IgD-negative memory B cell (primary cell): Measurements from ENCODE around the gene ZNF839. TPM values are rescaled to one million over a fixed set of nuclear protein-coding genes. Genes with fewer than 3 reads are reported as not detected.
"Not testable (repeated sequence)": the region's sequence is repeated elsewhere in the genome, so short reads cannot be mapped to it uniquely, and the experiment has no call there.

Experiments used
- H3K27ac Mint-ChIP-seq, 3 donors: one replicate each; pipeline ENCODE4 v1.8.0; 2020 to 2022; ENCODE audit warnings: mild to moderate bottlenecking in 3 of 3, mixed read lengths in 3 of 3, moderate library complexity in 1 of 3
- H3K27me3 Mint-ChIP-seq: one replicate; pipeline ENCODE4 v1.8.0; 2021; ENCODE audit warnings: mixed read lengths
- H3K36me3 Mint-ChIP-seq: one replicate; pipeline ENCODE4 v1.8.0; 2020; ENCODE audit warnings: mild to moderate bottlenecking, mixed read lengths
- H3K4me1 Mint-ChIP-seq, 3 donors: one replicate each; pipeline ENCODE4 v1.8.0; 2020 to 2022; ENCODE audit warnings: mixed read lengths in 3 of 3, mild to moderate bottlenecking in 1 of 3
- H3K4me3 Mint-ChIP-seq, 4 donors: one replicate each; pipeline ENCODE4 v1.8.0; 2020 to 2022; ENCODE audit warnings: mild to moderate bottlenecking in 4 of 4, mixed read lengths in 4 of 4, moderate library complexity in 3 of 4
- H3K9me3 Mint-ChIP-seq, 3 donors: one replicate each; pipeline ENCODE4 v1.8.0; 2020 to 2021; ENCODE audit warnings: mixed read lengths in 3 of 3, mild to moderate bottlenecking in 1 of 3
- polyA plus RNA-seq: library from polyadenylated mRNA; unstranded; fragments of 300-500 nt; fragmentation: Illumina TruSeq; gene quantifications from one replicate; pipeline ENCODE4 v1.2.3, GENCODE V29; 2021

Gene ZNF839
- polyA plus RNA-seq, 1 donor from 2014 or later, result 5.3 TPM

GRCh38 chr14:102344485-102344884, 24.9 kb downstream of the ZNF839 start:
- H3K36me3 Mint-ChIP-seq, result peaks cover 3% of the 10 kb centered on the region
- peak overlapping the region in 2 of 4 donors; percentile 17 to 28 for H3K4me3 Mint-ChIP-seq
- H3K27me3 Mint-ChIP-seq, result no peaks in the 10 kb centered on the region
- peak overlapping the region in 1 of 3 donors; percentile 27 for H3K27ac Mint-ChIP-seq
- H3K9me3 Mint-ChIP-seq, result no peaks in the 10 kb centered on the region
- H3K4me1 Mint-ChIP-seq, result no peaks in the 10 kb centered on the region

- Mint-ChIP-seq H3K27ac (no peak overlapping the region), H3K27me3 (no peaks in the 10 kb centered on the region), H3K9me3 (no peaks in the 10 kb centered on the region), H3K4me1 (no peaks in the 10 kb centered on the region), H3K4me3 (no peak overlapping the region), H3K36me3 (peaks cover 7% of the 10 kb centered on the region)
Observed at GRCh38 chr14:102345232-102345631, 25.7 kb downstream of the ZNF839 start.

GRCh38 chr14:102346645-102347044, 27.1 kb downstream of the ZNF839 start:
- no peaks in the 10 kb centered on the region for H3K9me3 Mint-ChIP-seq
- no peaks in the 10 kb centered on the region for H3K27me3 Mint-ChIP-seq
- peaks cover 6% of the 10 kb centered on the region for H3K36me3 Mint-ChIP-seq

GRCh38 chr14:102348376-102348775, 28.8 kb downstream of the ZNF839 start:
- Mint-ChIP-seq H3K27ac (no peak overlapping the region), H3K27me3 (no peaks in the 10 kb centered on the region), H3K36me3 (peaks cover 6% of the 10 kb centered on the region), H3K4me1 (no peaks in the 10 kb centered on the region), H3K4me3 (no peak overlapping the region), H3K9me3 (no peaks in the 10 kb centered on the region)

More at GRCh38 chr14:102346645-102347044, 27.1 kb downstream of the ZNF839 start:
- Mint-ChIP-seq H3K4me3 (no peak overlapping the region), H3K27ac (no peak overlapping the region), H3K4me1 (no peaks in the 10 kb centered on the region)

- Mint-ChIP-seq H3K9me3 (no peaks in the 10 kb centered on the region), H3K4me1 (no peaks in the 10 kb centered on the region), H3K27me3 (no peaks in the 10 kb centered on the region), H3K27ac (no peak overlapping the region), H3K36me3 (peaks cover 6% of the 10 kb centered on the region), H3K4me3 (no peak overlapping the region)
Observed at GRCh38 chr14:102351023-102351422, 31.5 kb downstream of the ZNF839 start.

- H3K9me3 Mint-ChIP-seq, H3K27me3 Mint-ChIP-seq, H3K4me1 Mint-ChIP-seq, H3K27ac Mint-ChIP-seq, H3K4me3 Mint-ChIP-seq, H3K36me3 Mint-ChIP-seq: not testable (repeated sequence)
Observed at GRCh38 chr14:102351593-102351992, 32.0 kb downstream of the ZNF839 start.

GRCh38 chr14:102352213-102352612, 32.7 kb downstream of the ZNF839 start:
- Mint-ChIP-seq H3K4me3 (no peak overlapping the region), H3K36me3 (peaks cover 8% of the 10 kb centered on the region), H3K27ac (no peak overlapping the region), H3K9me3 (no peaks in the 10 kb centered on the region), H3K27me3 (no peaks in the 10 kb centered on the region), H3K4me1 (no peaks in the 10 kb centered on the region)

- Mint-ChIP-seq H3K9me3 (no peaks in the 10 kb centered on the region), H3K27ac (no peak overlapping the region), H3K27me3 (no peaks in the 10 kb centered on the region), H3K4me1 (no peaks in the 10 kb centered on the region), H3K4me3 (no peak overlapping the region), H3K36me3 (peaks cover 15% of the 10 kb centered on the region)
Observed at GRCh38 chr14:102353126-102353619, 33.6 kb downstream of the ZNF839 start.

GRCh38 chr14:102356280-102356679, 36.7 kb downstream of the ZNF839 start:
- Mint-ChIP-seq H3K9me3 (no peaks in the 10 kb centered on the region), H3K36me3 (peaks cover 11% of the 10 kb centered on the region), H3K27me3 (no peaks in the 10 kb centered on the region), H3K4me3 (no peak overlapping the region), H3K27ac (no peak overlapping the region), H3K4me1 (peaks cover 4 to 8% (median 6%) of the 10 kb centered on the region in 3 donors)

GRCh38 chr14:102359341-102359740, 39.8 kb downstream of the ZNF839 start:
- Mint-ChIP-seq H3K36me3 (peaks cover 11% of the 10 kb centered on the region), H3K4me3 (no peak overlapping the region), H3K27ac (no peak overlapping the region)

GRCh38 chr14:102360388-102360787, 40.8 kb downstream of the ZNF839 start:
- Mint-ChIP-seq H3K27me3 (peaks cover 2% of the 10 kb centered on the region), H3K4me3 (peak overlapping the region in 3 of 4 donors; percentile 12 to 81 (median 20)), H3K4me1 (peaks cover 16 to 22% (median 18%) of the 10 kb centered on the region in 3 donors), H3K27ac (peak overlapping the region in 1 of 3 donors; percentile 79), H3K36me3 (peaks cover 11% of the 10 kb centered on the region), H3K9me3 (no peaks in the 10 kb centered on the region)

More at GRCh38 chr14:102359341-102359740, 39.8 kb downstream of the ZNF839 start:
- no peaks in the 10 kb centered on the region for H3K9me3 Mint-ChIP-seq
- H3K27me3 Mint-ChIP-seq, result peaks cover 2% of the 10 kb centered on the region
- peaks cover 16 to 22% (median 18%) of the 10 kb centered on the region in 3 donors for H3K4me1 Mint-ChIP-seq

- peaks cover 8% of the 10 kb centered on the region for H3K36me3 Mint-ChIP-seq
Observed at GRCh38 chr14:102362084-102362483, 42.5 kb downstream of the ZNF839 start.

GRCh38 chr14:102362545-102363181, 43.1 kb downstream of the ZNF839 start, which contains the start of the genes CINP and TECPR2:
Gene CINP, minus strand, starts transcription at chr14:102362890. Its CDS starts 39 bp downstream, at chr14:102362851.
Gene TECPR2, plus strand, starts transcription at chr14:102362941. Its CDS starts 13,781 bp downstream, at chr14:102376722.
- H3K27ac Mint-ChIP-seq, result peak within 1 kb of the TSS in 2 of 3 donors; percentile 95
- peaks cover 5% of the 10 kb centered on the region for H3K36me3 Mint-ChIP-seq
- no peaks in the 10 kb centered on the region for H3K9me3 Mint-ChIP-seq
- H3K4me1 Mint-ChIP-seq, result peaks cover 20 to 27% (median 27%) of the 10 kb centered on the region in 3 donors
- peaks cover 3% of the 10 kb centered on the region for H3K27me3 Mint-ChIP-seq
- peak within 1 kb of the TSS in 2 of 4 donors; percentile 96 to 98 for H3K4me3 Mint-ChIP-seq

More at GRCh38 chr14:102362084-102362483, 42.5 kb downstream of the ZNF839 start:
- Mint-ChIP-seq H3K9me3 (no peaks in the 10 kb centered on the region), H3K4me1 (peaks cover 16 to 24% (median 22%) of the 10 kb centered on the region in 3 donors), H3K4me3 (peak overlapping the region in 2 of 4 donors; percentile 96 to 98), H3K27me3 (peaks cover 3% of the 10 kb centered on the region), H3K27ac (peak overlapping the region in 2 of 3 donors; percentile 95)

- H3K4me3 Mint-ChIP-seq, result peak overlapping the region in 2 of 4 donors; percentile 94 to 95
Observed at GRCh38 chr14:102363182-102363943, 43.8 kb downstream of the ZNF839 start.

GRCh38 chr14:102370305-102370809, 50.8 kb downstream of the ZNF839 start:
- Mint-ChIP-seq H3K27ac (peak overlapping the region in 1 of 3 donors; percentile 2), H3K36me3 (peaks cover 8% of the 10 kb centered on the region), H3K27me3 (peaks cover 6% of the 10 kb centered on the region), H3K9me3 (peaks cover 0 to 1% (median 0%) of the 10 kb centered on the region in 3 donors), H3K4me1 (peaks cover 6 to 14% (median 14%) of the 10 kb centered on the region in 3 donors), H3K4me3 (peak overlapping the region in 2 of 4 donors; percentile 54 to 74)

More at GRCh38 chr14:102363182-102363943, 43.8 kb downstream of the ZNF839 start:
- no peaks in the 10 kb centered on the region for H3K9me3 Mint-ChIP-seq
- peaks cover 3% of the 10 kb centered on the region for H3K27me3 Mint-ChIP-seq
- H3K27ac Mint-ChIP-seq, result peak overlapping the region in 2 of 3 donors; percentile 92 to 93
- H3K4me1 Mint-ChIP-seq, result peaks cover 20 to 29% (median 27%) of the 10 kb centered on the region in 3 donors
- peaks cover 1% of the 10 kb centered on the region for H3K36me3 Mint-ChIP-seq
